HL-60/S4 treated with retinoic acid at 250 ng/mL for 4 days and 3 days (cell line): Measurements from ENCODE around the gene PRKCZ.

Experiments used
- in situ Hi-C: fragments of 300-500 bp; cut with MboI; formaldehyde crosslinking; loops from 2 replicates; pipeline ENCODE4 v1.7.0; 2022; ENCODE audit warnings: low sequenced_read_pairs

PRKCZ gene

DNA sequence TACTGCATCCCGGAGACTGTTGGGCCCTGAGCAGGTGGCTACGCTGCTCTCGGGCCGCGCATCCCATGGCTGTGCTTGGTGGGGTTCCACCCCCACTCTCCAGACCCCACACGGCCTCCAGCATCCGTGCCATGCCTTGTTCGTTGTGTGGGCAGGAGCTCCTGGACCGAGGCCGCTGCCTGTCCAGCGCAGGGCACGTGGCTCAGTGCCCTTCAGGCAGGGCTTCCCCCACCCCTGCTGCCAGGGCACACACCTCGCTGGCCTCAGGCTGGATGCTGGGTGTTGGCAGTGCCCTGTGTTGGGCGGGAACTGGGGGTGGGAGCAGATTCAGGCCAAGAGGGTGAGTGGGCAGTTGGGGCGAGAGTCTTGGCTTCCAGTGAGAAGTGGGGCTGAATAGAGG is 9.9 kb downstream of the PRKCZ start:
- in situ Hi-C loops: no loop called here

DNA sequence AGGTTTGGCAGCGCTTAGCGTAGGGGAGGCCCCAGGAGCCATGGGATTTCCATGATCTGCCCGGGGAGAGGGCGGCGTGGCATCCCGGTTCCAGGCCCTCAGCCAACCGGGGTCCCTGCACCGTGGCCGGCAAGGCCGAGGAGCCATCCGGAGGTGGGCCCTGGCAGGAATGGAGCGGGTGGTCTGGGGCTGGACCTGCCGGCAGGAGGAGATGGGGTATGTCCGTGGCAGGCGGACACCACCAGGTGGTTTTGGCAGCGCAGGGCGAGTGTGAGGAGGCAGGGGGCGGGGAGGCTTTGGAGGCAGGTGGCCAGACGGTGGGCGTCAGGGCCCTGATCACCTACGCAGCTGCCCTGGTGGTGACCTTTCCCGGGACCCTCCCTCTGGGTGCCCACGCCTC is 10.3 kb downstream of the PRKCZ start:
- in situ Hi-C loops: no loop called here

DNA sequence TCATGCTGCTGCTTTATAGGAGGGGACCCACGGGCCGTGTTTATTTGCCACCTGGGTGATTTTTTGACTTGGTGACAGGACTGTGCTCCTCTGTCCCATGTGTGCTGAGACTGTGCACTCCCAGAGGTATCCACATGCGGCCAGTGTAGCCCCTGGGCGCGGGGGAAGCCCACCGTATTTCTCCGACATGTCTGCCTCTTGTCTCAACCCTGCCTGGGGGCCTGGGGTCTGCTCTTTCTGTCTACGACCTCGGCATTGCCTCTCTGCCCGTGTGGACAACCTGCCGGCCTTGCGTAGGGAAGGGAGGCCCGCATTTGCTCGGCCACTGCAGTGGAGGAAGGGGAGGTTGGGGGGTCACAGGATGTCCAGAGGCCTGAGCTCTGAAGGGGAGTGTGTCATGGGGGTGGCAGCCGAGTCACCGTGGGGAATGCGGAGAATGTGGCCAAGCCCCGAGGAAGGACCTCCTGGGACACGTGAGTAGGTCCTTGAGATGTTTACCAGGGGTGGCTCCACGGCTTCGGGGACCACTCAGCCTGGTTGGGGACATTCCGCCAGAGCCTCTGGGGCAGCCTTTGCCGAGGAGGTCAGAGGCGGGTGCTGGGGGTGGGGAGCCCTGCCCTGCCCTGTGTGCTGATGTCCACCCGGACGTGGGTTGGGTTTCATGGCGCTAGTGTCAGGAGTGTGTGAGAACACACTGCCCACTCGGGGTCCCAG is 11.0 kb downstream of the PRKCZ start:
- in situ Hi-C loops: no loop called here

DNA sequence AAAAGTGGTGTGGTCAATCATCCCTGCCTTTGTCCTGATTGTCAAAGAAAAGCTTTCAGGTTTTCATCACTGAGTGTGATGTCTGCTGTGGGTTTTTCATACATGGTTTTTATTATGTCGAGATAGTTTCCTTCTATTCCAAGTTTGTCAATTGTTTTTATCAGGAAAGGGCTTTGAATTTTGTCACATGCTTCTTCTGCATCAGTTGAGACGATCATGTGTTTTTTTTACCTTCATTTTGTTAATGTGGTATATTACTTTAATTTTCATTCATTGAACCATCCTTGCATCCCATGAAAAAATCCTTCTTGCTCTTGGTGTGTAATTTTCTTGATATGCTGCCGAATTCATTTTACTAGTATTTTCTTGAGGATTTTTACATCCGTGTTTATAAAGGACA is 15.5 kb downstream of the PRKCZ start:
- in situ Hi-C loops: no loop called here

DNA sequence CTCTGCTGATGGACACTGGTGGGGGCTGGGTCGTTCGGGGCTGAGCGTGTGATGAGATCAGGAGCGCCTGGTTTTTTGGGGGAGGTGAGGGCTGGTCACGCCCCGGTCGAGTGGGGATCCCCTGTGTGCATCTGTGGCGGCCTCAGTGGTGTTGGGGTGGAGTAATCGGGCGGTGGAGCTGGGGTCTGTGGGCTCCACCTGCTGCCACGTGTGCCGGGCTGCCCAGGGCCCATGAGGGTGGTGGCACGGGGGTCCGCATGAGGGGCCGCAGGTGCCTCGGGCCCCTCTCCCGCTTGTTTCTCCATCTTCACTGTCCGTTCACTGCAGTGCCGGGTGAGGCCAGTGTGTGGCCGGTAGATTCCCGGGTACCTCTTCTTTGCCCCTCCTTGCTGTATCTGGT is 17.2 kb downstream of the PRKCZ start:
- in situ Hi-C loops: no loop called here

DNA sequence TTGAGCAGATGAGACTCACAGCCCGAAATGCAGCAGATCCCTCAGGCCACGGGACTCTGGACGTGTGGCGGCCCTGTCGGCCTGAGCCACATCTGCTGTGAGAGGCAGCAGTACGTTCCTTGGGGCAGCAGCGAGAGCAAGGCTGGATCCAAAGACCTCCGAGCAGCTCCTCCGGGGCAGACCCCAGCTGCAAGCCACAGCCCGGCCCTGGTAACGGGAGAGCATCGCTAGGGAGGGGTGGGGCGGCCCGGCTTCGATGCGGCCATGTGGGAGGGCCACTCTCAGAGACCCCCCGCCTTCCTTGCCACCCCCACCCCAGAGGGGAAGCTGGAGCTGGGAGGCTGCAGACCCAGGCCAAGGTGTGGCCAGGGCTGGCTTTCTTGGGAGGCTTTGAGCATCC is 17.8 kb downstream of the PRKCZ start:
- in situ Hi-C loops: no loop called here

DNA sequence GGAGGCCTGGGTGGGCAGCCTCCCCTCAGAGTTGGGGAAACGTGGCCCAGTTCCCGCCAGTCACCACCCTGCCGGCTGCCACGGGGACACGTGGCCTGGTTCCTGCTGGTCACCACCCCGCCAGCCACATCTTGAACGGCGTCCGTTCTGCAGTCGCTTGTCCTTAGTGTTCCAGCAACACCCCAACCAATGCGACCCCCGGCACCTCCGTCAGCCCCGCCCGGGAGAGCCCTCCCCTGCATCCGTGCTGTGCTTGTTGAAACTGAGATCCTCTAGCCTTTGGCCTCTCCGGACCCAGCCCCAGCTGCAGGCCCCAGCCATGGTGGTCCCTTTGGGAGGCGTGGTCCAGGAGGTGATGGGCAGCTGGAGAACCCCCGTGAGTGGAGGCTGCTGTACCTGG is 18.7 kb downstream of the PRKCZ start:
- in situ Hi-C loops: no loop called here

DNA sequence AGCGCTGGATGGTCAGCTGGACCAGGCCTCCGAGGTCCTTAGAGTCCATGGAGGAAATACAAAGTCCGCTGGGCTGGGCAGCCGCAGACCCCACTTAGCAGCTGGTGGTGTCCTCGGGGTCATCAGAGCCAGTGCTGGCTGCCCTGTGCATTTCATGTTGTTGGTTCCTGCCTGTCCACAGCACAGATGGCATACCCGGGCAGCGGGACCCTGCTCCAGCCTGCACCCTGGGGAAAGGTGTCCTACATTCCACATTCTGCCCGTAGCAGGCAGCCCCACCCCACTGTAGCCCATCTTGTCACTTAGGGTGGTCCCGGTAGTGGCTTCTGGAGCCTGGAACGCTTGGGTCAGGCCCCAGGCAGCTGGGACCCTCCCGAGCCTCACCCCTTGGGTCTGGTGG is 19.8 kb downstream of the PRKCZ start:
- in situ Hi-C loops: no loop called here

DNA sequence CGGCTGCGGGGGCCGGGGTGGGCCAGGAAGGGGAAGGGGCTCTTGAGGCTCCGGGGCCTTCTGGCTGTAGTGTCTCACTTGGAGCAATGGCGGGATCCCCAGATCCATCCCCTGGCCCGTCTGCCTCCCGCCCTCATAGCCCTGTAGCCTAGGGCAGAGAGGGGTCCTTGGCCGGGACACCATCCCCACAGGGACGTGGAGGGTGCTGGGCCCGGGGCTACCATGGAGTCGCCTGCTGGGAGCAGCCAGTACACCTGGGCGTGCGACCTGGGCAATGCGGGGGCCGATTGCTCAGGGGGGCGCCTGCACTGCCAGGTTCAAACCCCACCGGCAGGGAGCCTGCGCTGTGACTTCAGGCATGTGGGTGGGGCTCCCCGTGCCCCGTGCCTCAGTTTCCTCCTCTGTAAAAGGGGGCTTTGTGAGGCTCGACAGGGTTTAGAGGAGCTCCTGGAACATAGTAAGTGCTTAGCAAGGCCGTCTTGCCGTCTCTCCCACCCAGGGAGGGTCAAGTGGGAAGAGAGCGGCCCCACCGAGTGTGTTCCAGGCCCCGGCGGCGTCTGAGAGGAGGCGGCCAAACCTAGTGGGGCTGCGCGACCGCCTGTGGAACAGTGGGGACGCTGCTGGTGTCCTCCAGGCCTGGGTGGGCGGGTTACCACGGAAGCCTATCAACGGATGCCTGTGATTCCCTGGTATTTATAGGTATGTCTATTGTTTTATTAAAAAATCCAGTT is 20.8 kb downstream of the PRKCZ start:
- in situ Hi-C loops: no loop called here

DNA sequence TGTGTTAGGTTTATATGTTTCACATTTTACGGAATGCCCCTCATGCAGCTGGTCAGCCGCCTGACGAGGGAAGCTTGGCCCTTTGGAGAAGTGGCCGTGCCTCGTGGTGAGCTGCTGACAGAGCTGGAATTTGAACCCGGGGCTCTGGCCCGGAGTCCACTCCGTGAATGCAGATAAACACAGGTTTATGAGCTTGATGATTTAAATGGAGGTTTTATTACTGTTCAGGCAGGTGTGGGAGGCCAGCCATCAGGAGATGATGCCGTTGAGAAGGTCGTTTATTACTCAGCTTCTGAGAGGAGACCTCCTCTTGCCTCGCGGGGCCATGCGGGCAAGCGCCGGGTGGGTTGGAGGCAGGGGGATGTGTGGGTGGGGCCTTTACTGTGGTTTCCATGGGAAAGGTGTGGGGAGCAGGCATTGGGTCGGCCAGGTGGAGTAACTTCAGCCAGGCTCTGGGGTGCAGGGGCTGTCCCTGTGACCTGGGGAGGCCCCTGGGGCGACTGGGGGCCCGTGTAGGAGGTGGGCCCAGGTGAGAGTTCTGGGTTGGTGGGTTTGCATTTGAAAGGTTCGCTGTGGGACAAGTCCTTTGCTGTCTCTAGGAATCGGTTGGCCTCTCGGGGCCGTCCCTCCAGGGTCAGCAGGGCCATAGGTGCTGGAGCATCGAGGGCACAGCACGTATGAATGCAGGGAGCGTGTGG is 22.0 kb downstream of the PRKCZ start:
- in situ Hi-C loops: no loop called here

DNA sequence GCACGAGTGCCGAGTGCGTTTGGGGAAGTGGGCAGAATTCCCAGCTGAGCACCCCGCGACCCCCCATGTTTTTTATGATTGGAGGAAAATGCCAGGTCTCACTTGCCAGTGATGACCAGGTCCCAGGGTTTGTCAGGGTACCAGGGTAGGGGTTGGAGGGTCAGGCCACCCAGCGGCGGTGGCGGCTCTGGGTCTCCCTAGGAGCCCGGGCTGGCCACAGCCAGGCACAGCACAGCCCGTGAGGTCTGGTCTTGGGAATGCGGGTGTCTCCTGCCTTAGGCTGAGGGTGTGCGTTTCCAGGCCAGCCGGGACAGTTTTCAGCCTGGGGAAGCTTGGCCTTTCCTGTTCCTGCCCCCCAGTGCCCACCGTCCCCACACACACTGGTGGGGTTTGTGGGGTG is 22.7 kb downstream of the PRKCZ start:
- in situ Hi-C loops: no loop called here

DNA sequence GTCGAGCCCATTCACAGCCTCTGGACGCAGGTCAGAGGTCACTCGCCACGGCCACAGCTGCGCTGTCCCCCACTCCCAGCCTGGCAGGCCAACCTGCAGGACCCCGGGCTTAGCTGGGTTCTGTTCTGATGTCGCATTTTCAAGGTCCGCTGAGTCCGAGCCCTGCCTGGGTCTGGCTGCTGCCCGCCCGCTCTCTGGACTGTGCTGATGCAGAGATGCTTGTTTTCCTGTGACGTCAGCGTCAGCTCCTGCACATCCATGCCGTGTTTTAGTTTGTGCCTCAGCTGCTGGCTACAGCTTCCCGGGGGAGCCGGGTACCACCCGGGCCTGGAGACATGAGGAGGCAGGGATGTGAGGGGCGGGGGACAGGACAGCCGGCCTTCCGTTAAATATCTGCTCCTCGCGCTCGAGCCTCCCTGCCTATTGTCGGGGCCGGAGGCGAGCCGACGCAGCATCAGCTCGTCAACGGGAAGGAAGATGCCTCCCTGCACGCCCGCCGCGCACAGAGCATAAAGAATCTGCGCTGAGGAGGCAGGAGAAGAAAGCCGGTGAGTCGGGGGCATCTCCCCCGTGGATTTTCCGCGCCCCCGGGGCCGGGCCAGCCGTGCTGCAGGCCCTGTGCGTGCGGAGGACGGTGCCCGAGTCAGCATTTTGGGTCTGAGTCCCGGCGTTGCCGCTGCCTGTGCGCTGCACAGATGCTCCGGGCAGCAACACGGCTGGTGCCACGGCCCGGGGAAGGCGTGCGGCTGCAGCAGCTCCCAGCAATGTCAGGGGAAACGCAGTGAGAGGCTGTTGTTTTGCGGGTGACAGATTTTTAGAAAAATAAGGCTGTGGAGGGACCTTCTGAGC is 23.4 kb downstream of the PRKCZ start:
- in situ Hi-C loops: no loop called here

DNA sequence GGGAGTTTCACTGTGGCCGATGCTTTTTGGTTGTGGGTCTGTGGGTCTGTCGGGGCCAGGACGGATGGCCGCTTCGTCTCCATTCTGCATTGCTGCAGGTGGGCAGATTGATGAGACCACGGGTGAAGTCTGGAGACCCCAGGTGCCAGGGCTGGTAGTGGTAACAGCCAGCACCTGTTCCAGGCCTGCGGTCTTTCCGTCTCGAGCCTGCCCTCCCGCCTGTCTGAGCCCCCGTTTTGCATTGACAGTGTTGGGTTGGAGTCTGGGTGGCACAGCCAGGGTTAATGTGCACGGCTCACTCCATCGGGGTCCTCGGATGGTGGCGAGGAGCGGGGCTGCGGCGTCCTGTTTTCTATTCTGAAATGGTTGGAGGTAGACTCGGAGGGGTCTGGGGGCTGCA is 24.2 kb downstream of the PRKCZ start:
- in situ Hi-C loops: no loop called here

DNA sequence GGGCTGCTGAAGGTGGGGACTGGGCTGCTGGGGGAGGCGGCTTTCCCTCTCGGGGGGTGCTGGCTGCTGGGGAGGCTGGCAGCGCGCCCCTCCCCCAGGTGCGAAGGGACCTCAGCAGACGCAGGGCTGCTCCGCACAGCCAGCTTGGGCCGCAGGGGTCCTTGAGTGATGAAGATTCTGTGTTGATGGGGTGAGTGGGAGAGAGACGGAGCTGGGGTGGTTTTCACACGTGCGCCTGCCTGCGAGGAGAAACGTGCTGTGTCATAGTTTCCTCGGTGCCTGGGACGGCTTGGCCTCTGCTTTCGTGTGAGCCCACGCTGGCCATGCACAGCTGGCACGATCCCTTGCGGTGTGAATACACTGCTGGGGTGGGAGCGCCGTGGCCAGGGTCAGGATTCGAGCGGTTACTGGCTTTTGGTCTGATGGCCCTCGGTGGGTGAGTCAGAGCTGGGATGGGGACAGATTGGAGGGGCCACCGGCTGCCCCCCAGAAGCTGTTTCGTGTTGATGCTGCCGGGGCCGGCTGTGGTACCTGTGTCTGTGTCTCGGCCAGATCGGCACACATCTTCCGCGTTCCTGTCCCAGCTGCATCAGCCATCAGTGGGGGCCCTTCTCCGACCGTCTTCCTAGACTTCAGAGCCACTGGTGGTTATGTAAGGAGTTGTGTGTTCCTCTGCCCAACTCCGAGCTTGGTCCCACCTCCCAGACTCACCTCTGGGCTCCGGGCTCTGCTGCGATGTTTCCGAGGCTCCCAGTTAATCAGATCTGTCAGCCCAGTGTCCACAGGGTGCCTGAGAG is 24.9 kb downstream of the PRKCZ start:
- in situ Hi-C loops: no loop called here

DNA sequence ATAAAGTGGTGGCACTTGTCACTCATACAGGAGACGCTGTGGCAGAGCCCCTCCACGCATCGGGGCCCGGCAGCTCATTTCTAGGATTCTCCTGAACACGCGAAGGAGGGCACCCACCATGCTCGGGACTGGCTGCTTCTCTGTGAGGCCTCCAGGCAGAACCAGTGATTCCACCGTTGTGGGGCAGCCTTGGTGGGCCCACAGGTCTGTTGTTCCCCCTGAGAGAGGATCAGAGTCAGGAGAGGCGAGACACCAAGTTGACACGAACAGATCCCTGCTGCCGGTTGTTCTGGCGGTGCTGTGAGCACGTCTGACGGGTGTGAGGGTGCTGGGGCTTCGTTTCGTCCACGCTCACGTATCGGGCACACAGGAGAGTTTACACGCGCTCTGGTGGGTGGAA is 26.6 kb downstream of the PRKCZ start:
- in situ Hi-C loops: no loop called here

DNA sequence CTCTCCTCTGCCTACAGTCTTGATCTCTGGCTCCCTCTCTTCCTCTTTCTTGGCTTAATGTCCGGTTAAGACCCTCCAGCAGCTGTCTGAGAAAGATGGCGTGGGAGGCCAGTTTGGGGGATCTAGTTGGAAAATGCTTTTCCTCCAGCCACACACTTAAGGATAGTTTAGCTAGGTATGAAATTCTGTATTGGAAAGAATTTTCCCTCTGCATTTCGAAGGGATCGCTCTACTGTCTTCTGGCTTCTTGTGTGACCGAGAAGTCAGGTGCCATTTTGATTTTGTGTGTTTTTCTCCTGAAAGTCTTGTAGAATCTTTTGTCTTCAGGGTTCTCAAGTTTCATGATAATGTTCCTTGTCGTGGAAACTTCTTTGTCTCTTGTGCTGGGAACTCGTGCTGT is 28.0 kb downstream of the PRKCZ start:
- in situ Hi-C loops: no loop called here

DNA sequence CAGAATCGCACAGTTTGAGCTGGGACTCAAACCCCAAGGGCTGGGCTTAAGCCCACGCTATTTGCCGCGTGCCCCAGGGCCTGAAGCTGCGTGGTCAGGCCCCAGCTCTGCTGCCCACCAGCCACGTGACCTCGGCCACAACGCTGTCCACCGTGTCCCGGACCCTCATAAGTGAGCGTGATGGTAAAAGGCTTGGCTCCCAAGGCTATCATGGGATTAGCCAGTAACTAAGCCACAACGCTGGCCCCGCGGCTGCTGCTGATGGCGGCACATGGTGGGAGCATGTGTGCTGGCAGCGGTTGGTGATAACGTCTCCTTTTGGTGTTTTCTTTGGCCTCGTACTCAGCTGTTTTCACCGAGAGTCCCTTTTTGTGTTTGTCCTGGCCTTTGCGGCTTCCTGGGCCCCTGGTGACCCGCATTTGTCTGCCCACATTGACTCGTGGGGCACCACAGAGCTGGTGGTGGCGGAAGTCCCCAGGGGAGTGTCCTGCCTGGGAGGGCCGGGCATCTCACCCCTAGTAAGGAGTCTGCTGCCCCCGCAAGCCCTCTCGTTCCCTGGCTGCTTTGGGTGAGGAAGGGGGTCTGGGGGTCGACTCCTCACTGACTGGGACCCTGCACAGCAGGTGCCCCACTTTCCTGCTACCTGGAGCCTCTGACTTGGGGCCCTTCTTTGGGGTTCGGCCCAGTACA is 29.3 kb downstream of the PRKCZ start:
- in situ Hi-C loops: no loop called here

DNA sequence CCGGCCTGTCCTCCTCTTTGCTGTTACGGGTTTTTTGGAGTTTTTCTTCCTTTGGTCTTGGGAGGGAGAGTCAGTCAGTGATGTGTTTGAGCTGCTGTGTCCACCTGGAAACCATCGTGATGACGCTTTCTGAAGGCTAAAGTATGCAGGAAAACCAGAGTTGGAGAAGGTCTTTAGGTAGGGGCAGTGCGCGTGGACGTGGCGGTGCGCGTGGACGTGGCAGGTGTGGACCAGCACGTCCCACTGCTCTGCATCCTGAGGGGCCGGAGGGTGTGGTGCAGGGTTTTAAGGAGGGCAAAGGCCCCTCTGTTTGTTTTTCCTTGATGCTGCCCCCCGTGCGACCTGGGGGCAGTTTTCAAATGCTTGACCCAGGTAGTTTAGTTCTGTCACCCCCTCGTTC is 29.9 kb downstream of the PRKCZ start:
- in situ Hi-C loops: no loop called here

DNA sequence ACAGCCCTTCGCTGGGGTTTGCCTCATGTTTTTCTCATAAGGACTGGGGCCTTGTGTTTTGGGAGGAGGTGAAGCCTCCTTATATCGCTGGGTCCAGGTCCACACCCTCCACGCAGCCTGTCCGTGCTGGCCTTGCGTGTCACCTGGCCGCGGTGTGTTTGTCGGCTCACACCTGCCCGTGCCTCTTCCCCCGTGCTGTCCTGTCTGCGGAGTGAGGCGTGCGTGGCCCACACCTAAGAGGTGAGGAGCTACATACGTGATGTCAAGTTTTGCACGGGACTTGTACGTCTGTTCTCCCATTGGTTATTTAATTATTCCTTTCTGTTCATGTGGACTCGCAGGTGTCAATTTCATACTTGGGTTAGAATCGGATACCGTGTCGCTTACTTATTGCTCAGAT is 30.7 kb downstream of the PRKCZ start:
- in situ Hi-C loops: no loop called here

DNA sequence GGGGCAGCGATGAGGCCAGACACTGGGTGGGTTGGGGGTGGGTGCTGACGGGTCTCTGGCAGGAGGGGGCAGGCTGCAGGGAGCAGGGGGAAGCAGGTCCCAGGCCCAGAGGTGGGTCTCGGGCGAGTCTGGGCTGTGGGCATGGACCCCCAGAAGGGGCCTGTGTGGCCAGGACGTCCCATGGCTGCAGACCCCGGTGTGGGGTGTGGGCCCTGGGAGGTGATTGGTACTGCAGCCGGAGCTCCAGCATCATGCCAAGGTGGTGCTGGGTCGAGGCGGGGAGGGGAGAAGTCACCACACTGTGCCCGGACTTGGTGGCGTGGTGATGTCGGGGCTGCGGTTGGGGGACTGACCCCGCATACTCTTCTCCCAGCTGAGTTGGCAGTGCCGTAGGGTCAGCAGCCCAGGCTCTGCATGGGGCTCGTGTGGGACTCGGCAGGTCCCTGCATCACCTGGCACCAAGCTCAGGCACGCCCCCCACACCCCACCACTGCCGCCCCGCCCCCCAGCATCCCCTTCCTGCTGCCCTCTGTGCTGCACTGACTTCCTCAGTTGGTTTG is 31.2 kb downstream of the PRKCZ start:
- in situ Hi-C loops: no loop called here
